Activated B cell treated with CpG ODN at 0.5 μM for 24 hours (primary cell): ENCODE results near the gene TOP3B. TPM values are rescaled to one million over a fixed set of nuclear protein-coding genes. Genes with fewer than 3 reads are reported as not detected.

Source experiments
- ATAC-seq: fragments of 200-7000 bp; cut with Tn5 transposase; one replicate; pipeline ENCODE4 v1.10.0; 2021; ENCODE audit warnings: low read depth, mild to moderate bottlenecking, moderate library complexity
- CTCF ChIA-PET: fragments of 350-600 bp; sonication (Branson Sonifier 250); formaldehyde crosslinking; loops from one replicate; lab custom pipeline; 2021; ENCODE audit warnings: antibody characterized with exemption; lab: Charles Lee
- POLR2A ChIA-PET: fragments of 350-600 bp; sonication (Branson Sonifier 250); formaldehyde crosslinking; loops from one replicate; lab custom pipeline; 2021; ENCODE audit warnings: antibody characterized with exemption; lab: Charles Lee
- DNase-seq: peaks from one replicate; pipeline ENCODE4 v3.0.0; 2022
- H3K27ac Mint-ChIP-seq: one replicate; pipeline ENCODE4 v1.8.0; 2020; ENCODE audit warnings: mixed read lengths
- H3K27me3 Mint-ChIP-seq: one replicate; pipeline ENCODE4 v1.8.0; 2021; ENCODE audit warnings: mixed read lengths
- H3K36me3 Mint-ChIP-seq: one replicate; pipeline ENCODE4 v1.8.0; 2021; ENCODE audit warnings: low read depth, mixed read lengths
- H3K4me1 Mint-ChIP-seq: one replicate; pipeline ENCODE4 v1.8.0; 2021; ENCODE audit warnings: mixed read lengths
- H3K4me3 Mint-ChIP-seq: one replicate; pipeline ENCODE4 v1.8.0; 2020; ENCODE audit warnings: mild to moderate bottlenecking, mixed read lengths
- H3K9me3 Mint-ChIP-seq: one replicate; pipeline ENCODE4 v1.8.0; 2020; ENCODE audit warnings: mixed read lengths
- intact Hi-C: fragments of 100-400 bp; cut with micrococcal nuclease; formaldehyde crosslinking; loops from one replicate; pipeline ENCODE4 v1.15.1; 2024
- total RNA-seq: library from RNA; stranded (reverse); gene quantifications from 2 replicates; pipeline ENCODE4 v1.2.3, GENCODE V29; 2022
- TF ChIP-seq, protein P1 (sequence below): fragments of 200-600 bp; IDR thresholded peaks from one replicate; pipeline ENCODE4 v1.8.0; 2022; ENCODE audit warnings: antibody characterized with exemption, mild to moderate bottlenecking

TOP3B gene
- total RNA-seq, 1 donor from 2014 or later = 83.4 TPM

DNA sequence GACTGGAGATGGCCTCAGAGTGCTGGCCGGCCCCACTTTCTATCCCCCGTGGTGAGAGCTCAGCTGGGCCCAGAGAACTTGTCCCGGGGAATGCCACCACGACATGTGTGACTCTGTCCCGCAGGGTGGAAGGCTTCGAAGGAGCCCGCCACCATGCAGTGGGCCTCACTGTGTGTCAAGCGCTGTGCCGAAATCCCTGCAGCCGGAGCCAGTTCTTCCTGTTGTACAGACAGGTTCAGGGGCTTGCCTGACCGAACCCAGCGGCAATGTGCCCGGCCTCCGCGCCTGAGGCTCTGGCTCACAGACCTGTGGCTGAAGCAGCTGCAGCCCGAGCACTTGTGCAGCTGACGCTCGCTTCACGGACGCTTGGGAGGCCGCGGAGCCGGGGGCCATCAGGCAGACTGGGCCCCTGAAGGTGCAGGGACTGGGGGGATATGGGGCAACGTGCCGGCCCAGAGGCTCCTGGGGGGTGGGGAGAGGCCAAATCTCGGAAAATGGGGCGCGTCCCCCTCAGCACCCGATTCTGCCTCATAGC lies 30.6 kb downstream of the TOP3B start:
- peak overlapping the region; percentile 93 for H3K4me3 Mint-ChIP-seq
- POLR2A ChIA-PET = interaction anchor here (0.6 to 2.4 kb wide), 5 partner anchors 10 to 239 kb away, joined by 3 to 9 read pairs (median 5); no protein-coding TSS in a partner anchor
- no peaks in the 10 kb centered on the region for H3K9me3 Mint-ChIP-seq
- peak; percentile 35 for ATAC-seq
- intact Hi-C loops = loop anchor here (2.0 to 5.0 kb wide), 4 partner anchors 13 to 239 kb away; partner anchors contain the start of gene MAPK1
- no peaks in the 10 kb centered on the region for H3K27me3 Mint-ChIP-seq
- CTCF ChIA-PET = interaction anchor here (0.7 to 2.9 kb wide), 11 partner anchors 8 to 242 kb away, joined by 3 to 66 read pairs (median 7); partner anchors contain the start of gene YPEL1
- H3K4me1 Mint-ChIP-seq = peaks cover 17% of the 10 kb centered on the region
- H3K27ac Mint-ChIP-seq = no peak overlapping the region
- TF ChIP-seq, protein P1, sequence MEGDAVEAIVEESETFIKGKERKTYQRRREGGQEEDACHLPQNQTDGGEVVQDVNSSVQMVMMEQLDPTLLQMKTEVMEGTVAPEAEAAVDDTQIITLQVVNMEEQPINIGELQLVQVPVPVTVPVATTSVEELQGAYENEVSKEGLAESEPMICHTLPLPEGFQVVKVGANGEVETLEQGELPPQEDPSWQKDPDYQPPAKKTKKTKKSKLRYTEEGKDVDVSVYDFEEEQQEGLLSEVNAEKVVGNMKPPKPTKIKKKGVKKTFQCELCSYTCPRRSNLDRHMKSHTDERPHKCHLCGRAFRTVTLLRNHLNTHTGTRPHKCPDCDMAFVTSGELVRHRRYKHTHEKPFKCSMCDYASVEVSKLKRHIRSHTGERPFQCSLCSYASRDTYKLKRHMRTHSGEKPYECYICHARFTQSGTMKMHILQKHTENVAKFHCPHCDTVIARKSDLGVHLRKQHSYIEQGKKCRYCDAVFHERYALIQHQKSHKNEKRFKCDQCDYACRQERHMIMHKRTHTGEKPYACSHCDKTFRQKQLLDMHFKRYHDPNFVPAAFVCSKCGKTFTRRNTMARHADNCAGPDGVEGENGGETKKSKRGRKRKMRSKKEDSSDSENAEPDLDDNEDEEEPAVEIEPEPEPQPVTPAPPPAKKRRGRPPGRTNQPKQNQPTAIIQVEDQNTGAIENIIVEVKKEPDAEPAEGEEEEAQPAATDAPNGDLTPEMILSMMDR = no peak
- H3K36me3 Mint-ChIP-seq = peaks cover 1% of the 10 kb centered on the region
- no peak for DNase-seq

DNA sequence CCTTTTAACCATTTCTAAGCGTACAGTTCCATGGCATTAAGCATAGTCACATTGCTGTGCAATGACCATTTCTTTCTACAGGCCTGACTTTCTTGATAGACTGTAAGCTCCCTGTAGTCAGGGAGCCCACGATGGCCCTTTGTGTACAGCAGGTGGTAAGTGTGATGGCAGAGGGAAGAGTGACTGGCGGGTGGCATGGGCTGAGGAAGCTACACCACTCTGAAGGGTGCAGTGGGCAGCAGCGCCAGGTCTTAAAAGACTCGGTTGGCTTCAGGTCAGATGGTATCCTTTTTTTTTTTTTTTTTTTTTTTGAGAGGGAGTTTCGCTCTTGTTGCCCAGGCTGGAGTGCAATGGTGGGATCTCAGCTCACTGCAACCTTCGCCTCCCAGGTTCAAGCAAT lies 31.5 kb downstream of the TOP3B start:
- H3K36me3 Mint-ChIP-seq = peaks cover 1% of the 10 kb centered on the region
- CTCF ChIA-PET = no interaction called here
- H3K4me3 Mint-ChIP-seq = peak overlapping the region; percentile 93
- intact Hi-C loops = loop anchor here (5.0 kb wide), 2 partner anchors 84 to 179 kb away; partner anchors contain the start of gene MAPK1
- H3K27ac Mint-ChIP-seq = no peak overlapping the region
- no peak for DNase-seq
- peaks cover 17% of the 10 kb centered on the region for H3K4me1 Mint-ChIP-seq
- POLR2A ChIA-PET = interaction anchor here (1.0 to 2.4 kb wide), 2 partner anchors 9 to 12 kb away, joined by 5 to 9 read pairs; no protein-coding TSS in a partner anchor
- TF ChIP-seq, protein P1 = no peak
- ATAC-seq = no peak
- H3K27me3 Mint-ChIP-seq = no peaks in the 10 kb centered on the region
- H3K9me3 Mint-ChIP-seq = no peaks in the 10 kb centered on the region

DNA sequence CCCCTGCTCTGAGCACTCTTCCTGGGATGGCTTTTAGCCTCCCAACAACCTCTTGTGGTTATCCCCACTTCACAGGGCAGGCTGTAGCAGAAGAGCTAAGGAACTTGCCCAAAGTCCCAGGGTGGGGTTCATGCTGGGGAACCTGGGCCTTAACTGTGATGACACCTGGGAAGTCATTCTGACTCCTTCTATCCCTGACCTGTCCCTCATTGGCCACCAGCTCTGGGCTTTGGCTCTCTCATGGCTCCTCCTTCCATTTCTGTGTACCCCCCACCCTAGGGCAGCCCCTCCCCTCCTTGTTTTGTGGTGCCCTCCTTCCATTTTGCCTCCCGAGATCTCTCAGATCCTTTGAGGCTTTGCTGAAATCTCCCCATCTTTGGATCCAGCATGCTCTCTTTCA lies 32.6 kb downstream of the TOP3B start:
- Mint-ChIP-seq H3K9me3 (no peaks in the 10 kb centered on the region), H3K36me3 (peaks cover 7% of the 10 kb centered on the region), H3K4me3 (no peak overlapping the region), H3K27me3 (no peaks in the 10 kb centered on the region), H3K4me1 (peaks cover 17% of the 10 kb centered on the region), H3K27ac (no peak overlapping the region)
- CTCF ChIA-PET = interaction anchor here (1.6 kb wide), 2 partner anchors 12 to 22 kb away, joined by 3 to 7 read pairs; no protein-coding TSS in a partner anchor
- intact Hi-C loops = loop anchor here (5.0 kb wide), 2 partner anchors 83 to 178 kb away; partner anchors contain the start of gene MAPK1
- TF ChIP-seq, protein P1 = no peak
- POLR2A ChIA-PET = interaction anchor here (1.9 kb wide), 1 partner anchor 11 kb away, joined by 4 read pairs; no protein-coding TSS in a partner anchor
- DNase-seq (no peak), ATAC-seq (no peak)

DNA sequence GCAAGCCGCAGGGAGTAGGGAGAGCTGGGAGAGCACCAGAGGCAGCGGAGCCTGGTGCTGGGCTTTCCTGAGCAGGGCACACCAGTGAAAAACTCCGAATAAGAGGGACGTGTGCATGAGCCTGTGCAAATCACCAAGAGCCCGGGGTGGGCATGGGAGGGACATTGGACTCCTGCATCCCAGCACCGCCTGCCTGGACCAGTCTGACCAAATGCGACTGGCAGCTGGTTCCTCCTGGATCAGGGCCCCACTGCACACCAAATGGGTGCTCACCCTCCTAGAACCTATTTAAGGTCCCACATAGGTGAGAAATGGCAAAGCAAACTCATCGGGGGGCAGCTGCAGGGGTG lies 33.0 kb downstream of the TOP3B start:
- DNase-seq (no peak), ATAC-seq (no peak)
- ChIA-PET CTCF (interaction anchor here (1.6 kb wide), 2 partner anchors 11 to 23 kb away, joined by 3 to 7 read pairs; no protein-coding TSS in a partner anchor), POLR2A (interaction anchor here (1.9 kb wide), 1 partner anchor 10 kb away, joined by 4 read pairs; no protein-coding TSS in a partner anchor)
- H3K9me3 Mint-ChIP-seq = no peaks in the 10 kb centered on the region
- intact Hi-C loops = no loop called here
- H3K27me3 Mint-ChIP-seq = no peaks in the 10 kb centered on the region
- TF ChIP-seq, protein P1 = no peak
- peaks cover 17% of the 10 kb centered on the region for H3K4me1 Mint-ChIP-seq
- H3K36me3 Mint-ChIP-seq = peaks cover 10% of the 10 kb centered on the region
- no peak overlapping the region for H3K27ac Mint-ChIP-seq
- H3K4me3 Mint-ChIP-seq = no peak overlapping the region

DNA sequence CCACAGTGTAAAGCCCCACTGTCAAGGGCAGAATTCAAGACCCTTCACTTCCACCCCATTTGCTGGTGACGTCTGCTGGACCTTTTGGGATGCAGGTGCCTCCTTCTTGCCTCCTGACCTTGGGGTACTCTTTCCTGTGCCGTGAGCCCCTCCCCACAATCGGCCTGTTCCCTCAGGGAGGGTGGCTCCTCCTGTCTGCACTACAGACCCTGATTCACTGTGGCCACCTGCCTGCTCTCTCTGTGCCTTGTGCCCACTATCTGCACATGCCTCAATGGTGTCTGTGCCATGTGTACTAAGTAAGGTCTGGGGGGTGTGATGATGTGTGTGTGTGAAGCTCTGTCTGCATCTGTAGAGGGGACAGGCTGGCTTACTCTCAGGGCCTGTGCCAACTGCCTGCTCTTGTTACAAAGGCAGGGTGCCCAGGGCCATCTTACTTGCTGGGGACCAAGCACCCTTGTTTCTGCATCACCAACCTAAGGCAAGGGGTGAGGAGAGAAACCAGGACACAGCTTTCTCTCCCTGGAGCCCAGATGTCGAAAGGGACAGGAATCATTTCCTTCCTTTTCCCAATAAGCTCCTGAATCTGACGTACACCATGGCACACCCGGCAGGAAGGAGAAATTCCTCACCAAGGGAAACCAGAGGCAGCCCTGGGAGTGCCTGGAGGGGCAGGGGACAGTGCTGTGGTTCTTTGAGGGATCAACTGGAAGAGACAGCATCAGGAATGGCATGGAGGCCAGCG lies 33.6 kb downstream of the TOP3B start:
- intact Hi-C loops = no loop called here
- Mint-ChIP-seq H3K9me3 (no peaks in the 10 kb centered on the region), H3K36me3 (peaks cover 14% of the 10 kb centered on the region), H3K4me1 (peaks cover 17% of the 10 kb centered on the region), H3K27me3 (no peaks in the 10 kb centered on the region), H3K4me3 (no peak overlapping the region), H3K27ac (no peak overlapping the region)
- TF ChIP-seq, protein P1 = no peak
- no peak for DNase-seq
- ATAC-seq = no peak
- CTCF ChIA-PET = interaction anchor here (1.6 kb wide), 2 partner anchors 11 to 23 kb away, joined by 3 to 7 read pairs; no protein-coding TSS in a partner anchor
- POLR2A ChIA-PET = interaction anchor here (1.9 kb wide), 1 partner anchor 10 kb away, joined by 4 read pairs; no protein-coding TSS in a partner anchor
